Hematopoietic multipotent progenitor cell (in vitro differentiated cells): ENCODE data around the gene CD7. TPM values are rescaled to one million over a fixed set of nuclear protein-coding genes. Genes with fewer than 3 reads are reported as not detected.
"Not testable (repeated sequence)": the region's sequence is repeated elsewhere in the genome, so short reads cannot be mapped to it uniquely, and the experiment has no call there.

Source experiments
- DNase-seq, 3 donors: peaks; one replicate each; pipeline ENCODE4 v3.0.0-alpha.2; 2011 to 2015; ENCODE audit warnings: low read depth in 2 of 3, low spot score in 2 of 3
- total RNA-seq: library from RNA; depleted of rRNA; stranded (reverse); fragments of >200 nt; gene quantifications from one replicate; pipeline ENCODE4 v1.2.3, GENCODE V29; 2012

Gene CD7
- total RNA-seq, 1 donor, result 1.9 TPM

DNA sequence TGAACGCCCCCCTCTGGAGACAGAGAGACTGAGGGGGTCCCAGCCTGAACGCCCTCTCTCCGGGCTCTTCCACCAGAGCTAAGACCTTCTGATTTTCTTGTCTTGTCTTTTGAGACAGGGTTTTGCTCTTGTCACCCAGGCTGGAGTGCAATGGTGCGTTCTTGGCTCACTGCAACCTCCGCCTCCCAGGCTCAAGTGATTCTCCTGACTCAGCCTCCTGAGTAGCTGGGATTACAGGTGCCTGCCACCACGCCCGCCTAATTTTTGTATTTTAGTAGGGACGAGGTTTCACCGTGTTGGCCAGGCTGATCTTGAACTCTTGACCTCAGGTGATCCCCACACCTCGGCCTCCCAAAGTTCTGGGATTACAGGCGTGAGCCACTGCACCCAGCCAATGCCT lies 30.6 kb upstream of the CD7 start:
- DNase-seq, result not testable (repeated sequence)

DNA sequence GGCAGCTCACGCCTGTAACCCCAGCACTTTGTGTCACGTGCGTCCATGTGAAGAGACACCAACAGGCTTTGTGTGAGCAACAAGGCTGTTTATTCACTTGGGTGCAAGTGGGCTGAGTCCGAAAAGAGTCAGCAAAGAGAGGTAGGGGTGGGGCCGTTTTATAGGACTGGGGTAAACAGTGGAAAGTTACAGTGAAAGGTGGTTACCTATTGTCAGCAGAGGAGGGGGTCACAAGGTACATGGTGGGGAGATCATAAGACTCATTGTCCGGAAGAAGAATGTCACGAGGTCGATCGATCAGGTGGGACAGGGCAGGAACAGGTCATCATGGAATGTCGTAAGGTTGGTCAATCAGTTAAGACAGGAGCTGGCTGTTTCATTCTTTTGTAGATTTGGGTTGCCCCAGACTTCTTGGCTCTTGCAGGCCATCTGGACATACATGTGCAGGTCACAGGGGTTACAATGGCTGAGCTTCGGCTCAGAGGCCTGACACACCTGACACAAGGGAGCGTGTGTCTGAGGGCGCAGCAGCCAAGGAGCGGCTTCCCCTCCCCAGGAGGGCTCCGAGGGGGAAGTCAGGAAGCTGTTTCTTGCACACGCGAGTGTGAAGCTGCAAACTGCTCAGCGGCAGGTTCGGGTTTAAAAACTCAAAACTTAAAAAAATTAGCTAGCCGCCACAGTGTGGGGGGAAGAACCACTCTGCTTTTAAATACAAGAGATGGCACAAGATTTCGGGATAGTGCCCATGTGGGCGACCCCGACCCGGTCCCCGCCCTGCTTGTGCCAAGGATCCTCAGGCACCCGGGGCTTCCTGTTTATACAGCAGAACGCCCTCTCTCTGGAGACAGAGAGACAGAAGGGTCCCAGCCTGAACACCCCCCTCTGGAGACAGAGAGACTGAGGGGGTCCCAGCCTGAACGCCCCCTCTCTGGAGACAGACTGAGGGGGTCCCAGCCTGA lies 29.2 kb upstream of the CD7 start:
- DNase-seq, result no peak

DNA sequence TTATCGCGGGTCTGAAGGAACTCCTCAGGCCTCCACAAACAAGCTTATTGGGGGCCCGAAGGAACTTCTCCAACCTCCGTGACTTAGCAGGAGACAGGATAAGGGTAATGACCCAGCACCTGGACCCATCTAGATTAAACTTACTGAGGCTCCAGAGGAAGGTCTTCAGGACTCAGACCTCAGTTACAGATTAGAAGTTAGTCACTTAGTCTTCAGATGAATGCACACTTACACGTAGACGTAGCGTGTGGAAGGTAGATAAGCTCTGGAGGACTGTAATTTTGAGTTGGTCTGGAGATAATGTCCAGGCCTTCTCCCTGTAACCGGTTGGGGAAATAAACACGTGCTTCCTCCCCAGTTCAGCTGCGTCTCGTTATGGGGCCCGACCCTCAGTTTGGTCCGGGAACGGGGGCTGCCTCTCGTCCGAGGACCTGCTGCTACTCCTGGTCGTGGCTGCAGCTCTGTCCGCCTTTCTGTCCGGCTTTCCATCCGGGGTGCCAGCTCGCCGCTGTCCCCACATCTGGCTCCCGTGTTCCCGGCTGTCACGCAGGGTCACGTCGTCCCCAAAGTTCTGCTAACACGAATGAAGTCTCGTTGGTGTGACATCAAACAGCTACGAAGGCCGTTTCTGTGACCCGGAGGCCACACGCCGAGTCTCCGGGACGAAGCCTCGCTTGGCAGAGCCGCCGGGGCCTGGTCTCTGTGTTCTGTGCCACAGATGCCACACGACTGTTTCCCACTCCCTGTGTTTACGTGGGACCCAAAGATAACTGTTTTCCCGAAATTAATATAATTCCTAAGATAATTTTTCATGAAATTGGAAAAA lies 28.0 kb upstream of the CD7 start:
- no peak for DNase-seq

DNA sequence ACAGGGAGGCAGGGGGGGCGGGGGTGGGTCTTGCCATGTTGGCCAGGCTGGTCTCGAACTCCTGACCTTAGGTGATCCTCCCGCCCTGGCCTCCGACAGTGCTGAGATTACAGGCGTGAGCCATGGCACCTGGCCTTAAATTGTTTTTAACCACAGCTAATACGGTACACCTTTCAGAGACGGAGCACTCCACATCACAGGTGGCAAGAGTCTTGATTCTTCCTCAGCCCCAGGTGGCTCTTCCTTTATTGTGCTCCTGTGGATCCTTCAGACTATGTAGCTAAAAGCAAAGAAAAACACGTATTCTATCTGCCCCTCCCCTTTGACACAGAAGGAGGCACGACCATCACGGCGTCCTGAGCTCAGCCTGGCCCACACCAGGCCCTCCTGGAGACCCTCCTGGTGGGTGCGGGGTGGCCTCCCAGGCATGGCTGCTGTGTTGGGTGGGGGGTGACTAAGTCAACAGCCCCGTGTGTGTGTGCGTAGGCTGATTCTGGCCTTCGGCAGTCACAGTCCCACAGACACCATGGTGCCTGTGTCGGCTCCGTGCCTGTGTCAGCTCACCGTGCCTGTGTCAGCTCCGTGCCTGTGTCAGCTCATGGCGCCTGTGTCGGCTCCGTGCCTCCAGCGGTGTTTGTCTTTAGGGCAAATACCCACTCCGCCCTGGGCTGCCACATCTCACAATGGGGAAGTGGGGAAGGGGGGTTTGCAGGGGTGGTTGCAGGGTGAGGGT lies 26.9 kb upstream of the CD7 start:
- no peak for DNase-seq

DNA sequence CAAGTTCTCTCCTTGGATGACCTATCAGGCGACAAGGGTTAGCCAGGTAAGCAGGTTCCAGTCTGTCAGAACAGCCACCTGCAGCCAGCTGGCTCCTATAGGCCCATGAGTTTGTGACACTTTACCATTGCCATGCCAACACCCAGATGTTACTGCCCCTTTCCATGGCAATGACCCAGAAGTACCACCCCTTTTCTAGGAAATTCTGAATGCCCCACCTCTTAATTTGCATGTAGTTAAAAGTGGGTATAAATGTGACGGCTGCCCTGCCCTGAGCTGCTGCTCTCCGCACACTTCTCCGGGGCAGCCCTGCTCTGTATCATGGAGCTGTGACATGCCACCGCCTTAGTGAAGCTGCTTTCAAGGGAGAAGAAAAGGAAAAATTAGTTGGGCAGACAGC lies 26.2 kb upstream of the CD7 start:
- DNase-seq, result no peak

DNA sequence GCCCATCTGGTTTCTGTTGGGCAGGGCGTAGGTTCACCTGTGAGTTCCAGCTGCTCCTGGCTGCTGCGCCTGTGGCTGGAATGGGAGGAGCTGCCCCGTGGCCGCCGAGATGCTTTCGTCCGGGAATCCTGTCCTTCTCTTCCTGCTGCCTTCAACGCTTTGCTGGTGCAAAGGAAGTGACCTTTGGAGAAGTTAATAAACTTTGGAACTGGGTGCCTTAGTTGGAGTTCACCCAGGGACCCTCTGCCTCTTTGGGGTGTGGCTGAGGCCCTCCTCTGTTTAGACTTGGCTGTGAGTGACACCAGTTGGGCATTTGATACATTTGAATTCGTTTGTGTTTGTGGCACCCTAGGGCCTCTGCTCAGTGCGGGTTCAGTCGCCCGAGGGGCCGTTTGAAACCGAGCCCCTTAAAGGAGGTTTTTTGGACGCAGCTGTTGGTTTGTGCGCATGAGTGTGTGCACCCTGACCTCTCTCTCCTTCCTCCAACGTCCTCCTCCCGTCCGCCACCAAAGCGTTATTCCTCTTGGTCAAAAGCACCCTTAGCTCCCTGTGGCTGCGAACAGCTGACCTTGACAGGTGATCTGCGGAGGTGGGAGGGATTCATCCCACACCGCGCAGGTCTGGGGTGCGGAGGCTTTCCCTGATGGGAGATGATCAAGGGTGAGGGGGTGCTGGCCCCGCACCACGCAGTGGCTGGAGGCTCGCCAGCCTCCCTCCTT lies 25.1 kb upstream of the CD7 start:
- DNase-seq, result no peak

DNA sequence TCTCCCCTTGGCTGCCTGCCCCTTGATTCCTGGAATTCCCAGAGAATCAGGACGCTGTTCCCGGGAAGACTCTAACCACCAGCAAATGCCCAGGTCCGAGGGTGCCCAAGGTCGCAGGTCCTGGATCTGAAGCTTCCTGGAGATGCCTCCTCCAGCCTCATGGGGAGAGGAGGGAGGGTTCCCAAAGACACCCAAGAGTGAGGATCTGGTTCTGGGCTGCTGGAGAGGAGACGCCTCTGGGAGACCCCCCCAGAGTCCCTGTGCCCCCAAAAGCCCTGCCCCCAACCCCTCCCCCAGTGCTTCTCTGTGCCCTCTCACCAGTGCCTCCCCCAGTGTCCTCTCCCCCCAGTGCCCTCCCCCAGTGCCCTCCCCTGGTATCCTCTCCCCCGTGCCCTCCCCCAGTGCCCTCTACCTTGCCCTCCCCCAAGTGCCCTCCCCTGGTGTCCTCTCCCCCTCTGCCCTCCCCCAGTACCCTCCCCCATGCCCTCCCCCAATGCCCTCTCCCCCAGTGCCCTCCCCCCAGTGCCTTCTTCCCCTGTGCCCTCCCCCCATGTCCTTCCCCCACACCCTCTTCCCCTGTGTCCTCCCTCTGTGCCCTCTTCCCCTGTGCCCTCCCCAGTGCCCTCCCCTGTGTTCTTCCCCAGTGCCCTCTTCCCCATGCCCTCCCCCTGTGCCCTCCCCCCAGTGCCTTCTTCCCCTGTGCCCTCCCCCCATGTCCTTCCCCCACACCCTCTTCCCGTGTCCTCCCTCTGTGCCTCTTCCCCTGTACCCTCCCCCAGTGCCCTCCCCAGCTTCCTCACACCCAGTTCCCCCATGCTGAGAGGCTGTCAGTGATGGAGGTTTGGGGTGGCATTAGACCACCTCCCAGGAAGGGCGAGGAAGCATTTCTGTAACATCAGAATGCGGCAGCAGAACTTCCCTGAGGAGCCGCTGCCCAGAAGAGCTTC lies 22.5 kb upstream of the CD7 start:
- DNase-seq, result no peak

DNA sequence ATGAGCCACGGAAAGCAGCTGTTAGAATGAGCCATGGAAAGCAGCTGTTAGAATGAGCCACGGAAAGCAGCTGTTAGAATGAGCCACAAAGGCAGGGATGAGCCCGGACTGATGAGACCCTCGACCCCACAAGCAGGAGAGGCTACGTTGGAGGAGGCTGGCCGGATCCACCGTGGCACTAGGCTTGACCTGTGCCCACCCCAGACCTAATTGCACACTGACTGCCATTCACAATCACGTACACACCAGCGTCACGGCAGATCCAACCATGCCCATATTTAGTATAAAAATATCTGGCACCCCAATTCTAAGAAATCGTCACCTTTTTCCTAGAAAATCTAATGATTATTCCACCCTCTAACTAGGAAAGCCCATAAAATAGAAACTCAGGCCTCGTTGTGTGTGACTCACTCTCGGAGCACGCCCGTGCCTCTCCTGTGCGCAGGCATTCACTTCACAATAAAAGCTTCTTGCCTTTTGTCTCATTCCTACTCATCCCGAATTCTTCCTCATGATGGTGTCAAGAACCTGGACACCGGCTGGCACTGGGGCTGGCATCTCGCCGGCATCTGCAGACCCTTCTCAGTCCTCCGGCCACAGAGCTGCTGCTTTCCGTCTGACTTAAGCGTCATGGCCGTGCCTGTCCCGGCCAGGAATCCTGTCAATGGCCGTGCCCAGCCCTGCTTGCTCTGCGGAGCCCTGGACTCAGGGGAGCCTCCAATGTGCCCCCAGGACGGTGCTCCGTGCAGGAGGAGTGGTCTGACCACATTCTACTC lies 21.6 kb upstream of the CD7 start:
- no peak for DNase-seq

DNA sequence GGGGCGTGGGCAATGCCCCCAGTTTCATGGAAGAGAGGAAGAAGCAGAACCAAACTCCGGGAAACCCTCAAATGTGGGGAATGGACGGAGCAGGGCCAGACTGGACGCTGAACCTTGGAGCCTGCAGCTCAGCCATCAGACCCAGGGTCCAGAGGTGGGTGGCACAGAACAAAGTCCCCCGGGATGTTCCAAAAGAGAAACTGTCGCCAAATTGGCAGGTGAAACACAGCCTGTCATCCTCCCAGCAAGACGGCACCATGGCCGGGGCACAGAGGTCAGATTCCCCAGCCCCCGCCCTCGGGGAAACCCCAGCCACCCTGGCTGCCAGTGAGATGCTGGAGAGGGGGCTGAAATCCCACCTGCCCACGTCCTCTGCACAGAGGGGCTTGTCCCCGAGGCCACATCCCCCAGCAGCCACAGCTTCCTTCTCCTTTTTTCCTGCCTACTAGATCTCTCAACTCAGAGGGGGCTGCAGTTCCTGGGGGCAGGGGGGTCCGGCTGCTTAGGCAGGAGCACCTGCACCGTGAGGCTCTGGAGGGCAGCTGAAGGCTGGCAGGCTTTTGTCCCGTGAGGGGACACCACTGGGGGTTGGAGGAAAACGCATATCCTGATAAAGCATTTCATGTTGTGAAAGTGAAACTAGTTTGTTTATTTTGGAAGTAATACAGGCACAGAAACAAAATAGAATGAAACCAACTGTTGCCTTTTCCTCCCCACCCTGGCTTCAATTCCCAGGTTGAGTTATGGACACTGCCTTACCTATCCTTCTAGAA lies 17.4 kb upstream of the CD7 start:
- DNase-seq, result peak in 2 of 3 donors; percentile 66 to 70

DNA sequence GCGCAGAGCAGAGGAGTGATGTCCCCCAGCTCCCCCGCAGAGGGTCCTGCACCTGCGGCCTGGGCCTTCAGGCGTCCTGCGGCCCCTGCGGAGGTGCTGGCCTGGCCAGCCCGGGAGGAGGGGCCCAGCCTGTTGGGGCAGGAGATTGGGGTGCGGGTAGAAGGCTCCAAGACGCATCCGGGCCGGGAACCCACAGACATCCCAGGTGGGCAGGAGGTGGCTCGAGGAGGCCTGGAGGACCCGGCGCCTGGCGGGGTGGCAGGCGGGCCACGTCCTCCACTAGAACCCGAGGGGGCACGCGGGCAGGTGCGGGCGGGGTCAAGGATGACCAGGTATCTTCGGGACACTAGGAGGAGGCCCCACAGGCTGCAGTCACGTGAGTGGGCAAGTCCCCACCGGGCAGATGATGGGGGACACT lies 16.8 kb upstream of the CD7 start:
- DNase-seq, result no peak

DNA sequence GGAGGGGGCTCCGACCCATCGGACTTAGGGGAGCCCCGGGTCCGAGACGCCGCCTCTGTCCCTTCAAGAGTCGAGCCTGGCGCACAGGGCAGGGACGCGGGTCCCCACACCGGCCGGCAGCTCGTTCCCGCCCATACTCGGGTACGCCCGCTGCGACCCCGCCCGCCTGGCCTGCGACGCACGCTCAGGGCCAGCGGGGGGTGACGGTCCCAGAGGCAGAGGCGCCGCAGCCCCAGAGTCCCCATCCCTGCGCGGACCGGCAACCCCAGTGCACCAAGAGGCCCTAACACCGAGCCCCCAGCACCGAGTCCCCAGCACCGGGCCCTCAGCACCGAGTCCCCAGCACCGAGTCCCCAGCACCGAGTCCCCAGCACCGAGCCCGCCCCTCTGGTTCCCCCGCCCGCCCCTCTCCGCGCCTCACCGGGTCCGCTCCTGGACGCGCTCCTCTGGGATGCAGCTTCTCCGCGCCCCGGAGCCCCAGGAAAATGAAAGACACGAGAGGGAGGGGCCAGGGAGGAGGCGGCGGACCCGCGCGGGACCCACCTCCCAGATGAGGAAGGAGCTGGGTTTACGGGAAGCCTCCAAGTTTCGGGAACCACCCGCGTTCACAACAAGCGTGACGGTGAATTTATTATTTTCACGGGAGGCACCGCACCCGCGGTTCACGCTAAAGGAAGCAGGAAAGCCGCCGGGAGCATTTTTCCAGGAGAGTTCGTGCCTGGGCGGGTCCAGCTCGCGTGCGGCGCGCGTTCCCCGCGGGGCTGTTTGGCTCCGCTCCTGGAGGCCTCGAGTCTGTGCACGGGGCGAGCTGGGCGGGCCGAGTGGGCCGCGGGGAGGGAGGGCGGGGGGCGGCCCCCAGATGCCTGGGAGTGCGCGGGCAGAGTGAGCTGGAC lies 16.1 kb upstream of the CD7 start, which contains the start of gene SECTM1:
Gene SECTM1 (minus strand): TSS at position 488 of the 893 bp plus-strand sequence. CDS start 6,526 bp downstream, outside the sequence.
- DNase-seq, result no peak

DNA sequence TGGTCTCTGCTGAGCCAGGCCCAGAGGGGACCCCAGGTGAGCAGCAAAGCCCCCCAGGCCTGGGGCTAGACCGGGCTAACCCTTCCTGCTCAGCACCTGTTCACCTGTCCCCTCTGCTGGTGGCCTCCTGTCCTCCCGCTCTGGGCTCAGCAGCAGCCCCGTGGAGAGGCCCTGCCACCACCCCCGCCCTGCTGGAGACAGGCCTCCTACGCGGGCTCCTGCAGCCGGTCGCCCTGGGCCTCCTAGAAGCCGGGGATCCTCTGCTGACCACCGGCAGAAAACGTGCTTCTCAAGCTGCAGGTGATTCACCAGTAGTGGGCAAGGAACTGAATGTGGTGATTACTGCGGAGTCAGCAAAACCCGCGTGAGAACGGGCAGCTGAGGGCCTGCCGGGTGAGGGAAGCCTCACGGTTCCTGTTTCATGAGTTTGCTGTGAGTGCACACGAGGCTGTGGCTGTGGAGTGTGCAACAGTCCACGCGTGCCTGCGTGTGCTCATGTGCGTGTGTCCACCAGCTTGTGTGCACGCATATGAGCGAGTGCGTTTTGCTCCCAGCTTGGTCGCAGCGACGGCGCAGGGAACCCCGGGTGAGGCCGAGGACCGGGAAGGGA lies 15.4 kb upstream of the CD7 start:
- peak in 2 of 3 donors; percentile 60 to 73 for DNase-seq

DNA sequence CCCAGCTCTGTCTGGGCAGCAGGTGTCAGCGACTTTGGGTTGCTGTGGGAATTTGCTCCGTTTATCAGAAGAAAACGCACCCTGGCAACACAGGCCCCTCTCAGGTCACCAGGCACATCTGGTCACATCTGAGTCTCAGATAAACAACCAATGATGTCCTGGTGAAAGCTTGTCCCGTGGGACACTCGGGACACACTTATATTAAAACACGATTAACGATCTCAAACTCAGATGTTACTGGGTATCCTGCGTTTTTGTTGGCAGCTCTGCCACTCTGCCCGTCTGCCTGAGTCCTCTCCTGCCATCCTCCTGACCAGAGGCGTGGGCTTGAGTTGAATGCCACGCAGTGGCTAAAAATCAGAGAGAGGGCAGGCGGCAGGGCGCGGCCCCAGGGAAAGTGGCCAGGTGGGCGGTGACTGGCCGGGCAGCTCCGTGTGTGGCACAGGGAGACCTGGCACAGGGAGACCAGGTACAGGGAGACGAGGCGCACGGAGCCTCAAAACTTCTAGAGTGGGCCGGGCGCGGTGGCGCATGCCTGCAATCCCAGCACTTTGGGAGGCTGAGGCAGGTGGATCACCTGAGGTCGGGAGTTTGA lies 14.0 kb upstream of the CD7 start:
- no peak for DNase-seq

DNA sequence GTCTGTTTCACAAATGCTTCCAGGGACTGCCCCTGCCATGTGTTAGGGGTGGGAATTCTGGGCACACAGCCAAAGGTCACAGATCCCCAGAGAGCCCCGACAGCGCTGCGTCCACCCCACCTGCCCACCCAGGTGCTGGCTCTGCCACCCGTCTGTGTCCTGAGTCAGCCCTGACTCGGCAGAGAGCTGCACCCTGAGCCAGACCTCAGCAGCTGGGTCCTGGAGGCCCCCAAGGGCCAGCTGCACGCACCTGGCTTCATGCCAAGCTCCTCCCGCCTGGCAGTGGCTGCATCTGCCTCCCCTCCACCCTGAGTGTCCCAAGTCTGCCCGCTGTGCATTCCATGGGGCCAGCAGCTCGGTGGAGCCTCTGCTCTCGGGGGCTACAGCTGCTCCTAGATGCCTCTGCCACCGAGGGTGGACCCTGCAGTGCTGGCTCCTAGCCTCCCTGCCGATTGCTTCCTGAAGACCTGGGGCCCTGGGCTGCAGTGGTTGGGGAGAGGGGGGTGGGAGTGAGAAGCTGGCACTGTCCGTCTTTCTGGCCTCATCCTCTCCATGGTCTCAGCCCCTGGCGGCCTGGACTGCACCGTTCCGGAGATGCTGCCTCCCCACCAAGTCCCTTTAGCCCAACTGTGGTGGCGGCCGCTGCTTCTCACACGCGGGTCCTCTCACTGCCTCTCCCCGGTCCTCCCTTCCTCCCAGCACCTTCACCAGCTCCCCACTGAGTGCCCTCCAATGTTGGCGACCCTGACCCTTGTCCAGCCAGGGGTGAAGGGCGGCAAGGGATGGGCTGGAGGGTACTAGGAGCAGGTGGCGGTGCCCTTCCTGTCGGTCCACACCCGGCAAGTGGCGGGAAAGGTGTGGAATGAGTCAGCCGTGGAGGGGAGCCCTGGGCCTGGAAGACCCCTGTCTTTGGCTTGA lies 13.2 kb upstream of the CD7 start:
- peak in 2 of 3 donors; percentile 45 to 55 for DNase-seq
